ENCODE data around the gene MGLL.

DNA sequence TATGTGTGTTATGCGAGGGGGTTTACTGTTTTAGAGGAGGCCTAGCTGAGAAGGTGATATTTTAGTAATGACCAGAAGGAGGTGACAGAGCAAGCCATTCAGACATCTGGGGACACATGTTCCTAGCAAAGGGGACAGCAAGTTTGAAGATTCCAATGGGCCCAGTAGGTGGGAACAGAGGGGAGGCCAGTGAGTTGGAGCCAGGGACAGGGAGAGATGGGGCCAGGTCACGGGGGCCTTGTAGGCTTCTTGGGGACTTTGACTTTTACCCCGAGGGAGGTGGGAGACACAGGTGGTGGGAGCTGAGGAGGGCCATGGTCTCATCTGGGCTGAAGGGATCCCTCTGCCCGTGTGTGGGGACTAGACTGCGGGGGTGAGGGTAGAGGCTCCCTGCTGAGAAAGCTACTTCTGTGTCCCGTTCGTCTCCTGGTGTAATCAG, 72.5 kb downstream of the MGLL start:
- TF ChIP-seq, protein P1, sequence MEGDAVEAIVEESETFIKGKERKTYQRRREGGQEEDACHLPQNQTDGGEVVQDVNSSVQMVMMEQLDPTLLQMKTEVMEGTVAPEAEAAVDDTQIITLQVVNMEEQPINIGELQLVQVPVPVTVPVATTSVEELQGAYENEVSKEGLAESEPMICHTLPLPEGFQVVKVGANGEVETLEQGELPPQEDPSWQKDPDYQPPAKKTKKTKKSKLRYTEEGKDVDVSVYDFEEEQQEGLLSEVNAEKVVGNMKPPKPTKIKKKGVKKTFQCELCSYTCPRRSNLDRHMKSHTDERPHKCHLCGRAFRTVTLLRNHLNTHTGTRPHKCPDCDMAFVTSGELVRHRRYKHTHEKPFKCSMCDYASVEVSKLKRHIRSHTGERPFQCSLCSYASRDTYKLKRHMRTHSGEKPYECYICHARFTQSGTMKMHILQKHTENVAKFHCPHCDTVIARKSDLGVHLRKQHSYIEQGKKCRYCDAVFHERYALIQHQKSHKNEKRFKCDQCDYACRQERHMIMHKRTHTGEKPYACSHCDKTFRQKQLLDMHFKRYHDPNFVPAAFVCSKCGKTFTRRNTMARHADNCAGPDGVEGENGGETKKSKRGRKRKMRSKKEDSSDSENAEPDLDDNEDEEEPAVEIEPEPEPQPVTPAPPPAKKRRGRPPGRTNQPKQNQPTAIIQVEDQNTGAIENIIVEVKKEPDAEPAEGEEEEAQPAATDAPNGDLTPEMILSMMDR (conservative IDR thresholded peaks at IDR 0.05) = no peak
- no peak for TF ChIP-seq ZFX (IDR thresholded peaks at IDR 0.05)

Measured in C4-2B (cell line).